ENCODE data around the gene FBXL14.
"Not testable (repeated sequence)": the region's sequence is repeated elsewhere in the genome, so short reads cannot be mapped to it uniquely, and the experiment has no call there.

The FBXL14 gene

DNA sequence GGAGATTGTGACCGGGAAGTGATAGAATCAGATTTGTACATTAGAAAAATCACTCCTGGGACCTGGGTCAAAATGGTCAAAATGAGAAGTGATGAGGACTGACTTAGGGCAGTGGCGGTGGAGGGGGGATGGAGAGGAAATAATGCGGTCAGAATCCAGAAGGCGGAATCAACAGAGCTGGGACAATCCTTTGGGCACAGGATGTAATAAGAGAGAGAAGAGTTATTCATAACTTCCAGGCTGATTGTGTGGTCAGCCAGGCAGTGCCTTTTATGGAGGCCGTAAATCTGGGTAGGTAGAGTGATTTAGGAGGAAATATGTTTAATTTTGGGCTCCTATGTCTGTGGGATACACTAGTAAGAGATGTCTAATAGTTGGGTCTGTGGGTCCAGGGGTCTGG lies 21.6 kb downstream of the FBXL14 start:
- DNase-seq = no peak

GRCh38 chr12:1567852-1568251 lies 26.5 kb downstream of the FBXL14 start:
- DNase-seq = no peak

DNA sequence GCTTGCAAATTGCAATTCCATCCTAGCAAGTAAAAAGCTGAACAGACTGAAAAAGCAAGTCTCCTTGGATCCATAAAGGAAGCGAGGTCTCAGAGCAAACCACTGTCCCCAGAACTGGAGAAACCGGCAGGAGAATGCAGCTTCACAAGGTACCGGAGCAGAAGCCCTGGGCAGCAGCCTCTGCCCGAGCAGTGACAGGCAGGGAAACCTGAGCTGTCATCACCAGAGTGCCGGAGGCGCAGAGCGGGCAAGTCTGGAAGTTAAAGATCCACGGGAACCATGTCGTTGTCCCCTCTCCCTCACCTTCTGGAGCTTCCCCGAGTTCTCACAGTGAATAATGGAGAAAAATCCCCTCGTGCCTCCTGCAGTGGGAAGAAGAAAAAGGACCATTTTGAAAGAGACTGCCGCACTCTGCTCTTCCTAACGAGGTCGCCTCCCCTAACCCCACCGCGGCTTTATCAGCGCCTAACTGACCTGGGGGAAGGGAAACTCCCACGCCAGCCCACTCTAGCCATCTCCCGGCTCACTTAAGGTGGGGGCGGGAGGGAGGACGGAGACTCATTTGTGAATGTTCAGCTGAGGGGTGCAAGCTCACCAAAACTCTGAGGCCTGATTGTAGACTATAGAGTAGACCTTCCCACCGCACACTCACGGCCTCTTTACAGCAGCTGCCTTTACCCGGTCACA lies 27.8 kb downstream of the FBXL14 start:
- no peak for DNase-seq

- DNase-seq = no peak
These were observed 29.2 kb downstream of the FBXL14 start for GRCh38 chr12:1565172-1565571.

DNA sequence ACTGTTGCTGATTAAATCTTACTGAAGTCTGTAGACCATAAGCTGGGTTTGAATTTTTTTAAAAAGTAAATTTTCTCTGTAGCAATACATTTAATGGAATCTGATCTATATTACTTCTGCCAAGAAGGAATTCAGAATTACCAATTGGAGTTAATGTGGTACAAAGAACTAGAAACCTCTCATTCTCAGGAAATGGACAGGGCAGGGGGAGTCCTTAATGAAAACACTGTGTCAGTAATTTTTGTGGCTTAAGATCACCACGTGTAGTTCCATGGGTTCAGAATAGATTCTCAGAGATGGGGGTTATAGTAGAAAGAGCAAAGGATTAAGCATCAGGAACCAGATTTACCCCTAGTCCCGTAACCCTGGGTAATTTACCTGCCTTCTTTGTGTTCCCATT lies 30.3 kb downstream of the FBXL14 start:
- no peak for DNase-seq

GRCh38 chr12:1562813-1563407 lies 31.5 kb downstream of the FBXL14 start:
- DNase-seq = no peak

DNA sequence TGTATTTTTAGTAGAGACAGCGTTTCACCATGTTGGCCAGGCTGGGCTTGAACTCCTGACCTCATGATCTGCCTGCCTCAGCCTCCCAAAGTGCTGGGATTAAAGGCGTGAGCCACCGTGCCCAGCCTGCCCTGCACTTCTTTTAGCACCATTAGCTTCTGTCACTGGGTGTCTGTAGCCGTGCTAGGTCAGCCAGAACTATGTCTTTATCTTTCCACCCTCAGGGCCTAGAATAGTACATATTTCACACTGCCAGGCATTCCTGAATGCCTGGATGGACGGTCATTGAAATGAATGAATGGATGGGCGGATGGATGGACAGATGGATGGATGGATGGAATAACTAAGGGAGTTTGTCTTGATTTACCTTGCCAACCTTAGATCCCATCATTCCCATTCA lies 33.7 kb downstream of the FBXL14 start:
- DNase-seq = no peak

DNA sequence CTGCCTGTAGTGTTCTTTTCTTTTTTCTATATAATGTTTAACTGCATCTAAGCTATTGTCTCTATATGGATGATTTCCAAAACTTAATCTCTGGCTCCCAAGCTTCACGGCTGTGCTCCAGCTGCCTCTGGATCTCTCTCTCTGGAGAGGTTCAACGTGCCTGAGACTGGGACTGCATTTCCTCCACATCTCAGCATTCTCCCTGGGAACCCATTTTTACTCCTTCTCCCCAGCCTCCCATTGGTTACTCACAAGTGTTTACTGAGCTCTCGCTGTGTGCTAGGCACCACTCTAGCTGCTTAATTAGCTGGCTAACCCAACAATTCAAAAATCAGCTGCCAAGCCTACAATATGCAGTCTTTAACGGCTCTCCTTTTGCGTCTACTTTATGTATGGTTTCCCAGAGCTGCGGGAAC lies 34.7 kb downstream of the FBXL14 start:
- DNase-seq = no peak

DNA sequence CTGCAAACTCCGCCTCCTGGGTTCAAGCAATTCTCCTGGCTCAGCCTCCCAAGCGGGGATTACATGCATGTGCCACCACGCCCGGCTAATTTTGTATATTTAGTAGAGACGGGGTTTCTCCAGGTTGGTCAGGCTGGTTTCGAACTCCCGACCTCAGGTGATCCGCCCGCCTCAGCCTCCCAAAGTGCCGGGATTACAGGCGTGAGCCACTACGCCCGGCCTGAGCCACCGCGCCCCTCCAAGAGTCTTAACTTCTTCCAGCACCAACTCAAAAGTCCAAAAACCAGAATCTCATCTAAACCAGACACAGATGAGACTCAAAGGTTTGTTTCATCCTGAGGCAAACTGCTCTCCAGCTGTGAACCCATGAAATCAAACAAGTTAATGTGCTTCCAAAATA lies 36.3 kb downstream of the FBXL14 start:
- DNase-seq = not testable (repeated sequence)

DNA sequence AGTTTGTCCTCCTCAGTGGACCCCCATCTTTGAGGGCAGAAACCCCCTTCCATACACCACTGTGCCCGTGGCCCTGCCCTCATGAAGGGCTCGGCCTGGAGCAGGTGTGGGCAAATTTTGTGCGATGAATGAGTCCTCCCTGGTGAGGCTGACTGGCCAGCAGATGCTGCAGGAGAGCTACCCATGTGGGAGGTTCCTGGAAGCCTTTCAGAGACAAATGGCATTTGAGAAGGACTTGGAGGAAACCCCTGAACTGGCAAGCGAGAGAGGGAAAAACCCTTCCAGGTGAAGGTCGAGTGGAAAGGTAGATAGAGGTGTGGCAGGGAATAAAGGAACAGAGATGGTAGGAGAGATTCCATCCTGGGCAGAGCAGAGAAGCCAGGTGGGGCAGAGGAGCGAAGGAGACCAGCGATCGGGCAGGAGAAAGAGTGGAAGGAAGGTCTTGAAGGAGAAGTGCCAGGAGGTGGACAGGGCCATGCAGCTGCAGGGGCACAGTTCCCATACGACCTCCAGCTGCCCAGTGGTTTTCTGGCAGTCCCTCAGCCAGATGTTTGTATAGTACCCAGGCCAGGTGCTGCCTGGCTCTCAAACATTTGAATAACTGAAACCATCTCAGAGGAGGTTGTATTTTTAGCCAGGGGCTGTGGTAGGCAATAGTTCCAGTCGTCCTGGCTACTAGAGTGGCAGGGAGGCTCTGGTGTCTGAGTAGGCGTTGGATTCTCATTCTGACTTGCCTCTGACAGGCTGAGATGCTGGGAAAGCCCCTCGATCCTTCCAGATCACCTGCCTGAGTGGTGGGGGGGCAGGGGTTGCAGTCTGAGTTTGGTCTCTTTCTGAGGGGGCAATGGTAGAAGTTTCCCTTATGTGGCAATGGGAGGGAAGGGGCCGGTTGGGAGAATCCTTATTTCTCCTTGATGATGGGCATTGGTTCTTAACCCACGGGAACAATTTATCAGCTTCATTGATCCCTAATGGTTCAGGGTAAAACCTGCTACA lies 40.1 kb downstream of the FBXL14 start:
- no peak for DNase-seq

DNA sequence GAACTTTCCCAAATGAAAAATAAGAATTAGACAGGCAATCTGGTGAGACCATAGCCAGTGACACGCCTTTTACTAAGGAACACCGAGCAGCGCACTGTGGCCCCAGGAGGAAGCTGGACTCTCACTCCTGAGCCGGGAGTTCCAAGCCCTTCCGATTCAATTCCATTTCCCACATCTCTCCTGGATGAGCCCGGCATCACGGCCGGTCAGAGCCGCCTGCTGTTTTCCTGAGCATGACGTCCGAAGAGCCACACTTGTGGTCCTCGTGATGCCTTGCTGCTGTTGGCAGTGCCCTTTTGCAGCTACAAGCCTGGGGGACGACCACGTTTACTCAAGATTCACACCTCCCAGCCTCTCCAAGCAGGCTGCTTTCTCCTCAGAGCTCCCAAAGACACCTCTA lies 40.8 kb downstream of the FBXL14 start:
- DNase-seq = no peak

GRCh38 chr12:1552911-1553491 lies 41.4 kb downstream of the FBXL14 start:
- no peak for DNase-seq

DNA sequence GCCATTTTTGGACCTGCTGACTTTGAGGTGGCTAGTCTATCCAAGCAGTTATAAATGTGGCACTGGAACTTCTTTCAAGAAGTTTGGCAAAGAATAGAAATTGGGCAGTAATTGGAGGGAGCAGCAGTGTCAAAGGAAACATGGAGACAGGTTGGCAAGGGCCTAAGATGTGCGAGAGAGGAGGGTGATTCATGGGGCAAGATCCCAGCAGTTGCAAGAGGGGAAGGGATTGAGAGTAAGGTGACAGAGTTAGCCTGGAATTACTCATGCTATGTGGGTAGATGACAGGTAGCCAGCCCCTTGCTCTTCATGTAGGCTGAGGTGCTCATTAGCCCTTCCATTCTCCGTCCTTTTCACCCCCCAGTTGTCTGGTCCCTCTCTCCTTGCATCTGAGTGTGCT lies 42.2 kb downstream of the FBXL14 start:
- no peak for DNase-seq

DNA sequence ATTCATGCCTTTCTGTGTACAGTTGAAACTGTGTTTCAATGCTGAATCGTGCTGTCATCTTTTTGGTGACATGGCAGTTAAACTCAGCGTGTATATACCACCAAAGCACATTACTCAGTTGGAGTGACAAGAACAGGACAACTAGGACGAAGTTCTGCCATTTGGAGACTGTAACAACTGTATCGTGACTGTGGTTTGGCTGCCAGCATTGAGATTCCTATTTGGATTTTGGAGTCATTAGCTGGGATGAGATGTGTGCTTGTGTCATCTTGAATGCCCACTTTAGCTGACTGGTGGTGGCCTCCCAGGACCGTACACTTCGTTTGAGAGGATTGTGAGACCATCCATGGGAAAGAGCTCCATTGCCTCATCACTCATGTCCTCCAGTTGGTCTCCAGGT lies 42.9 kb downstream of the FBXL14 start:
- DNase-seq = no peak

GRCh38 chr12:1546931-1547640 lies 47.3 kb downstream of the FBXL14 start:
- DNase-seq = no peak

DNA sequence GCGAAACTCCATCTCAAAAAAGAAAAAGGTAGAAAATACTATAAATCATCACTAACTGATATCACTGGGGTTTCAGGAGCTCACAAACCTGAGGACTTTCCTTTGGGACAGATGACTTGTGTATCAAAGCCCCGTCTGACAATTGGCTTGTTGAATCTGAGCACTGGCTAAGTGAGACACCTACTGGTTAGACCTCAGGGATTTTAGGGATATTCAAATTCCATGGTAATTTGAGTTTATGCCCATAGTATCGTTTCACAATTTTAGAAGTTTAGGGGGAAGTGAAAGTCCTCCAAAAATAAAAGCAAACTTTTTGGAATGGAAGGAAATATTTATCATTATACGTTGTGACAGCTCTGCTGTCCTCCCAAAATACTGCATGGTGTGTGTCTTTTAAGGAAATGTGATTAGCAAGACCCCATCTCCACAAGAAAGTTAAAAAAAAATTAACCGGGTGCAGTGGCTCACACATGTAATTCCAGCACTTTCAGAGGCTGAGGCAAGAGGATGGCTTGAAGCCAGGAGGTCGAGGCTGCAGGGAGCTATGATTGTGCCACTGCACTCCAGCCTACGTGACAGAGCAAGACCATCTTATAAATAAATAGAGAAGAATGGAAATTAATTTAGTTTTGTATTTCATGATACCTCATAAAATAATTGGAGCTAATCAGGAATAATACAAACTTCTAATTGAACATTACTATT lies 49.2 kb downstream of the FBXL14 start:
- DNase-seq = no peak

- no peak for DNase-seq
These were observed 51.8 kb downstream of the FBXL14 start for GRCh38 chr12:1542599-1542998.

GRCh38 chr12:1540690-1541089 lies 53.7 kb downstream of the FBXL14 start:
- DNase-seq = no peak

DNA sequence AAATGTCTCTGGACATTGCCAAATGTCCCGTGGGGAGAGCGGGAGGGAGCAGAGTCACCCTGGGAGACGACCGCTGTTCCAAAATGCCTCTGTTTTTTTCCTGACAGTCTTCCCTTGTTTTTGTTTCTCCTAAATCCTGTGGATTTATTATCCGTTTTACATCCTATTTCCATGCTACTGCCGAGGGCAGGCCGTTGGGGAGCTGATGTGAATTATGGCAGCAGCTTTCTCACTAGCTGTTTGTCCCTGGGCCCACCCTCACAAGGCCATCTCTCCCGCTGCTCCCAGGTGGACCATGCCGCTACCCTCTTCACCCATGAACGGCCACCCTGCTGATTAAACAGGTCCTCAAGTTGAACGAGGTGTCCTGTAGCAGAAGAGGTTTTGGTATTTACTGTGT lies 55.2 kb downstream of the FBXL14 start:
- DNase-seq = no peak

DNA sequence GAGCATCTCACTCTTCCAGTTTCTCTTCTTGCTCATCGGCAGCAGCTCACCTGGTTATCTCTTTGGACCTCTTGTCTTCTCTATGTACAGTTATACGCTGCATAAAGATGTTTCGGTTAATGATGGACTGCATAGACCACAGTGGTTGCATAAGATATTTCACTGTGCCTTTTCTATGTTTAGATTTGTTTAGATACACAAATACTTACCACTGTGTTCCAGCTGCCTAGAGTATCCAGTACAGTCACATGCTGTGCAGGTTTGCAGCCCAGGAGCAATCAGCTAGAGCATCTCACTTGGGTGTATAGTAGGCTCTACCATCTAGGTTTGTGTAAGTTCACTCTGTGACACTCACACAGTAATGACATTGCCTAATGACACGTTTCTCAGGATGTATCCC lies 57.6 kb downstream of the FBXL14 start:
- DNase-seq = no peak

DNA sequence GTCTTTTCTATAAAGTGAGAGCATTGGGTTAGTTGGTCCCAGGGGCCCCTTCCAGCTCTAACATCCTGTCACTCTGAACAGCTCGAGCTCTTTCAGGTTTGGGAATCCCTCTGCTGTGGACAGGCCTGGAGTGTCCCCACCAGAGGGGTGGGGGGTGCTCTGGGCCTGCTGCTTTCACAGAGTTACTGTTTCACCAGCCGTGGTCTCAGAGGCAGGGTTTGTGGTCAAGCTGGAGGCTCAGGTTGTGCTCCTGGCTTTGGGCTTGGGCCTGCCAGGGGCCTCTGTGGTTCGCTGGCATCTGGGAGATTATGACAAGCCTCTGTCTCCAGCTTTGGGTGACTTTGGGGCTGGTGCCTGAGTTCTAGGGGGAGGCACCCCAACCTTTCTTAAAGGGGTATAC lies 59.6 kb downstream of the FBXL14 start:
- DNase-seq = no peak

Measured in T-helper 1 cell (primary cell).